GM12874 (cell line): Measurements from ENCODE around the gene GPR137B.

ENCODE experiments used
- TF ChIP-seq, protein P1 (sequence below): IDR thresholded peaks from 2 replicates; pipeline ENCODE4 v1.5.1; 2011; ENCODE audit warnings: low read depth, mild to moderate bottlenecking, control low read depth, low read length, moderate library complexity; ENCODE audit not compliant: insufficient read depth

GPR137B gene

DNA sequence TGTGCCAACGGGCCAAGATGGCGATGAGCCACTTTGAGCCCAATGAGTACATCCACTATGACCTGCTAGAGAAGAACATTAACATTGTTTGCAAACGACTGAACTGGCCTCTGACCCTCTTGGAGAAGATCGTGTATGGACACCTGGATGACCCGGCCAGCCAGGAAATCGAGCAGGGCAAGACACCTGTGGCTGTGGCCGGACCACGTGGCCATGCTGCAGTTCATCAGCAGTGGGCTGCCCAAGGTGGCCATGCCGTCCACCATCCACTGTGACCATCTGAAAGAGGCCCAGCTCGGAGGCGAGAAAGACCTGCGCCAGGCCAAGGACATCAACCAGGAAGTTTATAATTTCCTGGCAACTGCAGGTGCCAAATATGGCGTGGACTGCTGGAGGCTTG, 32.2 kb upstream of the GPR137B start:
- TF ChIP-seq, protein P1, sequence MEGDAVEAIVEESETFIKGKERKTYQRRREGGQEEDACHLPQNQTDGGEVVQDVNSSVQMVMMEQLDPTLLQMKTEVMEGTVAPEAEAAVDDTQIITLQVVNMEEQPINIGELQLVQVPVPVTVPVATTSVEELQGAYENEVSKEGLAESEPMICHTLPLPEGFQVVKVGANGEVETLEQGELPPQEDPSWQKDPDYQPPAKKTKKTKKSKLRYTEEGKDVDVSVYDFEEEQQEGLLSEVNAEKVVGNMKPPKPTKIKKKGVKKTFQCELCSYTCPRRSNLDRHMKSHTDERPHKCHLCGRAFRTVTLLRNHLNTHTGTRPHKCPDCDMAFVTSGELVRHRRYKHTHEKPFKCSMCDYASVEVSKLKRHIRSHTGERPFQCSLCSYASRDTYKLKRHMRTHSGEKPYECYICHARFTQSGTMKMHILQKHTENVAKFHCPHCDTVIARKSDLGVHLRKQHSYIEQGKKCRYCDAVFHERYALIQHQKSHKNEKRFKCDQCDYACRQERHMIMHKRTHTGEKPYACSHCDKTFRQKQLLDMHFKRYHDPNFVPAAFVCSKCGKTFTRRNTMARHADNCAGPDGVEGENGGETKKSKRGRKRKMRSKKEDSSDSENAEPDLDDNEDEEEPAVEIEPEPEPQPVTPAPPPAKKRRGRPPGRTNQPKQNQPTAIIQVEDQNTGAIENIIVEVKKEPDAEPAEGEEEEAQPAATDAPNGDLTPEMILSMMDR: no peak

DNA sequence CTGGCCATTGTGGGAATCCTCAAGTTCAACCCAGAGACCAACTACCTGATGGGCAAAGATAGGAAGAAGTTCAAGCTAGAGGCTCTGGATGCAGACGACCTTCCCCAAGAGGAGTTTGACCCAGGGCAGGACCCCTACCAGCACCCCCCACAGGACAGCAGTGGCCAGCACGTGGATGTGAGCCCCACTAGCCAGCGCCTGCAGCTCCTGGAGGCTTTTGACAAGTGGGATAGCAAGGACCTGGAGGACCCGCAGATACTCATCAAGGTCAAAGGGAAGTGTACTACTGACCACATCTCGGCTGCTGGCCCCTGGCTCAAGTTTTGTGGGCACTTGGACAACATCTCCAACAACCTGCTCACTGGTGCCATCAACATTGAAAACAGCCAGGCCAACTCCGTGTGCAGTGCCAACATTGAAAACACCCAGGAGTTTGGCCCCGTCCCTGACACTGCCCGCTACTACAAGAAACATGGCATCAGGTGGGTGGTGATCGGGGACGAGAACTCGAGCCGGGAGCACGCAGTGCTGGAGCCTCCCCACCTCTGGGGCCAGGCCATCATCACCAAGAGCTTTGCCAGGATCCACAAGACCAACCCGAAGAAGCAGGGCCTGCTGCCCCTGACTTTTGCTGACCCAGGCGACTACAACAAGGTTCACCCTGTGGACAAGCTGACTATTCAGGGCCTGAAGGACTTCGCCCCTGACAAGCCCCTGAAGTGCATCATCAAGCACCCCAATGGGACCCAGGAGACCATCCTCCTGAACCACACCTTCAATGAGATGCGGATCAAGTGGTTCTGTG, 30.6 kb upstream of the GPR137B start:
- TF ChIP-seq, protein P1: no peak

DNA sequence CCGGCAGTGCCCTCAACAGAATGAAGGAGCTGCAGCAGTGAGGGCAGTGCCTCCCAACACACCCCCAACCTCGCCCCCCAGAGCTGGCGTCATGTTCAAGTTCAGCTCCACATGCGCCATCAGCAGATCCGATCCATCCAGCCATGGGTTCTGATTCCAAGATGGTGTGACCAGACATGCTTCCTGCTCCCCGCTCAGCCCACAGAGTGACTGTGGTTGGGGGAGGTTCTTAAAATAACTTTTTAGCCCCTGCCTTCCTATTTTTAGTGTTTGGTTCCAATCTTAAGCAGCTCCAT, 30.1 kb upstream of the GPR137B start:
- TF ChIP-seq, protein P1: no peak

DNA sequence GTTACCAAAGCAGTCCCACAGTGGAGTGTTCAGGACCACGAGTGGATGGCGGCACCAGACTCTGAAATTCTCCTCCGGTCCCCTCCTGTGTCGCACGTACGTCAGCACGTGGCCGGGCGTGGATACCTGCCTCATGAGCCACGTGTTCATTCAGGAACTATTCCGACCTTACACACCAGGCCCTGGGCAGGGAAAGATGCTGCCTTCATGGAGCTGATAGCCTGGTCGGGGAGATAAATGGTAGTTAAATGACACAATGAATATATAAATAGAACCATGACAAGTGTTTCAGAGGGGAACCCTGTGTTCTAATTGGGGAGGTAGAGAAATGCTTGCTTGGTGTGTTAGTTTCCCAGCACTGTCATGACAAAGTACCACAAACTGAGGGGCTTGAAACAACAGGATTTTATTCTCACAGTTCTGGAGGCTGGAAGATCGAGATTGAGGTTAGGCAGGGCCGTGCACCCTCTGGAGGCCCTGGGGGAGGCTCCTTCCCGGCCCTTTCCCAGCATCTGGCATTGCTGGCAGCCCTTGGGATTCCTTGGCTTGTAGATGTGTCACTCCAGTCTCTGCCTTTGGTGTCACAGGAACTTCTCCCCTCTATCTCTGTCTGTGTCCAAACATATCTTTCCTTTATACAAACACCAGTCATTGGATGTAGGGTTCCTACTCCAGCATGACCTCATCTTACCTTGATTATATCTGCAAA, 28.9 kb upstream of the GPR137B start:
- TF ChIP-seq, protein P1: no peak

DNA sequence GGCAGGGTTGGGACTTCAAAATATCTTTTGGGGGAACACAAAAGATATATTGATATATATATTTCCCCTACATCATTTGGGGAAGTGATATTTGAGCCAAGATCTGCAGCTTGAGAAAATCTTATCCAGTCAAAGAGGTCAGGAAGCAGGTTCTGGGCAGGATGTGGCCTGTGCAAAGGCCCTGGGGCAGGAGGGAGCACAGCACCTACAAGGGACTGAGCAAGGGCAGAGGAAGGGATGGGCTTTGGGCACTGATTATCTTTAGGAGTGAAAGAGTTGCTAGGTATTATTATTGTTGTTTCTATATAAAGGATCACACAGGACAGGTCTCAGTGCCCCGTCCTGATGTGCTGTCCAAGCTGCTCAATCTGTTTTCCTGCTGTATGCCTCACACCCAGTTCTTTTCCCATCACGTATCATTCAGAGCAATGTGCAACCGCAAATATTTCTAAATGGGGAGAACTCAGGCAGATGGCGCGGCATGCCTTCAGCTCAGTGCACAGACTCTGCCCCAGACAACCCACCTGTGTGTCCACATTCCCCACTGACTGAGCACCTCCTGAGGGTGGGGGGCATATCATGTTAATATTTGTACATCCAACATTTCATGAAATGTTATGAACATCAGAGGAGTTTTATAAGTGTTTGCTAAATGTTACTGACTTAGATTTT, 28.1 kb upstream of the GPR137B start:
- TF ChIP-seq, protein P1: no peak

DNA sequence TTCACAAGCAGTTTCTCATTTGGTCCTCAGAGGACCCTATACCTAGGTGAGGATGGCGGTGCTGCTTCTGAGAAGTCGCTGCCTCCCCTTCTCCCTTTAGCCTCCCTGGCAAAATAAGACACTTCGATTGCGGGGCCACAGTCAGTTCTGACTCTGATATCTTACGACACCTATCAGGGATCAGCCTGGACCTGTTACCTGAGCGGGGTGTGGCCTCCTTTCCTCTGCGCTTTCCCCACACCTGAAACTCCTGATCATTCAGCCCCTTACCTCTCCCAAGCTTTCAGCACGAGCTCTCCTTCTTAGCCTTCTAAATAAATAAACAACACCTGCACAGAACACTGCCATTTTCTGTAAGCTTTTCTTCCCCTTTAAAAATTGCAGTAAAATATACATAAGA, 24.6 kb upstream of the GPR137B start:
- TF ChIP-seq, protein P1: no peak

DNA sequence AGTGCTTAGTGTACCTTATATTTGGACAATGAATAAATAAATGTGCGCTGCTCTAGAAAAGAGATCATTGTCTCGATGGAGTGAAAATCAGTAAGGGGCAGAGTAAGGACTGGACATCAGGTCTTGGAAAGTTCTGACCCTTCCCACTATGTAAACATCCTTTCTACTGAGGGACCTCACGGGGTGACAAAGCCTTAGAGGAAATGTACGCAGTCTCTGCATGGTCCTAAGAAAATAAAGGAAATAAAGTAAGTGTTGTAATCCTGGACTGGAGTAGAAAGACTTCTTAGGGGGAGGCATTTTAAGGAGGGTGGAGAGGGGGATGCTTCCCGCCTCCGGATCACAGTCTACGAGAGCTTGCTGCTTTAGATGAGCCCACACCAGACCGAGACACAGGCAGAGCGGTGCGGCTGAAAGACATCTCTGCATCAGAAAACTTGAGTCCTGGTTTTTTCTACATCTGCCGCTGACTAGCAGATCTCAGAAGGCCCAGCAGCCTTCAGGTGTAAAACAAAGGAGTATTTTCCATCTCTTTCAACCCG, 22.3 kb upstream of the GPR137B start:
- TF ChIP-seq, protein P1: no peak
